Muscle of leg (tissue), 11 donors: ENCODE data around the gene IRAK3. TPM values are rescaled to one million over a fixed set of nuclear protein-coding genes. Genes with fewer than 3 reads are reported as not detected.

ENCODE experiments used
- DNase-seq: peaks from one replicate; pipeline ENCODE4 v3.0.0; 2013
- H3K27ac ChIP-seq: one replicate; pipeline ENCODE4 v1.5.1; 2013; ENCODE audit warnings: mild to moderate bottlenecking, low read length, control low read depth
- H3K27me3 ChIP-seq: one replicate; pipeline ENCODE4 v1.6.1; 2013; ENCODE audit warnings: low read length; ENCODE audit not compliant: control insufficient read depth, insufficient read depth
- H3K36me3 ChIP-seq: one replicate; pipeline ENCODE4 v1.6.1; 2013; ENCODE audit warnings: low read length; ENCODE audit not compliant: control insufficient read depth, insufficient read depth
- H3K4me1 ChIP-seq: one replicate; pipeline ENCODE4 v1.6.1; 2013; ENCODE audit warnings: low read length; ENCODE audit not compliant: control insufficient read depth, insufficient read depth
- H3K4me3 ChIP-seq: one replicate; pipeline ENCODE4 v1.5.1; 2013; ENCODE audit warnings: low read length, control low read depth
- H3K9me3 ChIP-seq: replicated peaks from 2 replicates; pipeline ENCODE4 v1.6.1; 2013; ENCODE audit warnings: low read depth, low read length; ENCODE audit not compliant: control insufficient read depth
- WGBS: methylation state at CpG from one replicate; pipeline ENCODE4 v1.1.5; 2013; ENCODE audit warnings: missing lambda C conversion rate; ENCODE audit not compliant: insufficient coverage; 5-methylcytosine and 5-hydroxymethylcytosine counted together
- polyA plus RNA-seq, 8 donors: library from polyadenylated mRNA; unstranded; fragments of 120-200 nt; gene quantifications; one replicate each; pipeline versions ENCODE4 v1.2.1 to v1.2.3, GENCODE V29; 2013; ENCODE audit warnings: inconsistent platforms in 1 of 8, low replicate concordance in 1 of 8; ENCODE audit not compliant: insufficient read length in 8 of 8, insufficient read depth in 1 of 8
- total RNA-seq: library from RNA; stranded (reverse); fragments of 120-200 nt; gene quantifications from one replicate; pipeline ENCODE4 v1.2.4, GENCODE V29; 2013

The IRAK3 gene
- total and polyA plus RNA-seq, 9 donors = 4.4 to 7.8 (median 4.8) TPM

DNA sequence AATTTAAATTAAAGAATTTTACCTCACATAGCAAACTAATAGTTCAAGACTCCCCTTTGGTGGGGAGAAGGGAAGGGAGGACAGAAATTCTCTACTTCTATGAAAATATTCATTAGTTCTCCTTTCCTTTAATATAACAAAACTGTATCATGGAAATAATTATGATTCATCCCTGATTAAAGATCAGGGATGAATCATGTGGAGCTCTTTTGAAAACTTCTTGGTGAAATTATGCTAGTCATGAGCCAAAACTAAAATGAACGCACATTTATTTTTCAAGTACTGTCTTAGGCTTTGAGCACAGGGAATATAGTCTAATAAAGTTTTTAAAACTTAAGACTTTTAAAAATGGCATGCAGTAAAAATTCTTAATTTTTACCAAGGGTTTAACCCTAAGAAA, 36.3 kb upstream of the IRAK3 start:
- no peaks in the 10 kb centered on the region for H3K4me1 ChIP-seq
- H3K27ac ChIP-seq = no peak overlapping the region
- peaks cover 13% of the 10 kb centered on the region for H3K36me3 ChIP-seq
- H3K27me3 ChIP-seq = no peaks in the 10 kb centered on the region
- DNase-seq = no peak
- H3K4me3 ChIP-seq = no peak overlapping the region
- no peaks in the 10 kb centered on the region for H3K9me3 ChIP-seq
- no CpG with 5 or more reads among the region's 1 CpG for WGBS

DNA sequence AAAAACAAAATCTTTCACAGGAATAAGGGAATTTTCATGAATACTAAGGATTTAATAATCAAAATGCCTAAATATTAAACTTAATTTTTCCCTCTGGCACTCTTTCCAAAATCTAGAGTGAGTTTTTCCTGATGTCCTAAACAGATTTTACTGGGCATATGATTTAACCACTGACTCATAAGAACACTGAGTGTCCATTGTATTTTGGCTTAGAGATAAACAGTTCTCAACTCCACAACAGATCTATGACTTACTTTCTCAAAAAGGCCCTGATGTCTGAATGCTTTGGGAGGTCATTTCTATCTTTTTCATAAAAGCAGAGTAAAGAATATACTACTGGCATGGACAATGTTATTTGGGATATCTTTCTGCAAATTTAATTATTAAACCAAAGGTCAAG, 34.2 kb upstream of the IRAK3 start:
- Histone ChIP-seq H3K27me3 (no peaks in the 10 kb centered on the region), H3K9me3 (peaks cover 6% of the 10 kb centered on the region), H3K27ac (no peak overlapping the region), H3K36me3 (peaks cover 16% of the 10 kb centered on the region), H3K4me3 (no peak overlapping the region), H3K4me1 (no peaks in the 10 kb centered on the region)
- DNase-seq = no peak

DNA sequence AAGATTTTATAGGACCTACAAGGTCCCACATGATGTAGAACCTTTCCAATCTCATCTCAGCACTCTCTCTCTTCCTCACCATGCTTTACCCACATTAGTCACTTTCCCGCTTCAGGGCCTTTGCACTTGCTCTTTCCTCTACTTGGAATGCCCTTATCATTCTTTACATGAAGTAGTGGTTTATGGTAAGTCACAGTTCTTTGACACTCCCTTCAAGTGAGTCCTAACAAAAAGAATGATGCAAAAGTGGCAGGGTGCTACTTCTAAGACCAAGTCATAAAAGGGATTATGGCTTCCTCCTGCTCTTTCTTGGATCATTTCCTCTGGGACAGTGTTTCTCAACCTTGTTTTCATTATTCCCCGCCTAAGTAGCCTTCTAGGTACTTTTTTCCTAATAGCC, 32.4 kb upstream of the IRAK3 start:
- Histone ChIP-seq H3K4me1 (no peaks in the 10 kb centered on the region), H3K4me3 (no peak overlapping the region), H3K9me3 (peaks cover 6% of the 10 kb centered on the region), H3K36me3 (peaks cover 18% of the 10 kb centered on the region), H3K27me3 (no peaks in the 10 kb centered on the region), H3K27ac (no peak overlapping the region)
- DNase-seq = no peak
- no CpG with 5 or more reads among the region's 2 CpGs for WGBS

DNA sequence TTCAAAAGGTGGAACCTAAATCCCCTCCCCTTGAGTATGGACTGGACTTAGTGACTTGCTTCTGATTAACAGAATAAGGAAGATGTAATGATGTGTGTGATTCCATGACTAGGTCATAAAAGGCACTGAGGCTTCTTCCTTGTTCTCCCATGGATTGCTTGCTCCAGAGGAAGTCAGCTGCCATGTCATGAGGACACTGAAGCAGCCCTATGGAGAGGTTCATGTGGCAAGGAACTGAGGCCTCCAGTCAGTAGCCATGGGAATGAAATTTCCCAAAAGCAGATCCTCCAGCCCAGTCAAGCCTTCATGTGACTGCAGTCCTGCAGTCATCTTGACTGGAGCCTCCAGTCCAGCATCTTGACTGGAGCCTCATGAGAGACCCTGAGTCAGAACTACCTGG, 29.9 kb upstream of the IRAK3 start:
- Histone ChIP-seq H3K27me3 (no peaks in the 10 kb centered on the region), H3K4me1 (no peaks in the 10 kb centered on the region), H3K36me3 (peaks cover 18% of the 10 kb centered on the region), H3K27ac (no peak overlapping the region), H3K4me3 (no peak overlapping the region), H3K9me3 (peaks cover 7% of the 10 kb centered on the region)
- no peak for DNase-seq

DNA sequence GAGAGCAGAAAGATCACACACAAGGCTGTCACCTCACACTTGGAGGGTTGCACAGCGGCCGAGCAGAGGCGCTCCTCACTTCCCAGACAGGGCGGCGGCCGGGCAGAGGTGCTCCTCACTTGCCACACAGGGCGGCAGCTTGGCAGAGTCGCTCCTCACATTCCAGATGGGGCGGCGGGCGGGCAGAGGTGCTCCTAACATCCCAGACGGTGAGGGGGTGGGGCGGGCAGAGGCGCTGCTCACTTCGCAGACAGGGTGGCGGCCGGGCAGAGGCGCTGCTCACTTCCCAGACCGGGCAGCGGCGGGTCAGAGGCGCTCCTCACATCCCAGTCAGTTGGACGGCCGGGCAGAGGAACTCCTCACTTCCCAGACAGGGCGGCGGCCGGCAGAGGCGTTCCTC, 28.3 kb upstream of the IRAK3 start:
- H3K9me3 ChIP-seq = peaks cover 16% of the 10 kb centered on the region
- no peaks in the 10 kb centered on the region for H3K27me3 ChIP-seq
- WGBS = 94% methylated on average over 21 of the region's 28 CpGs
- H3K4me1 ChIP-seq = no peaks in the 10 kb centered on the region
- DNase-seq = no peak
- no peak overlapping the region for H3K27ac ChIP-seq
- H3K4me3 ChIP-seq = no peak overlapping the region
- H3K36me3 ChIP-seq = peaks cover 15% of the 10 kb centered on the region

DNA sequence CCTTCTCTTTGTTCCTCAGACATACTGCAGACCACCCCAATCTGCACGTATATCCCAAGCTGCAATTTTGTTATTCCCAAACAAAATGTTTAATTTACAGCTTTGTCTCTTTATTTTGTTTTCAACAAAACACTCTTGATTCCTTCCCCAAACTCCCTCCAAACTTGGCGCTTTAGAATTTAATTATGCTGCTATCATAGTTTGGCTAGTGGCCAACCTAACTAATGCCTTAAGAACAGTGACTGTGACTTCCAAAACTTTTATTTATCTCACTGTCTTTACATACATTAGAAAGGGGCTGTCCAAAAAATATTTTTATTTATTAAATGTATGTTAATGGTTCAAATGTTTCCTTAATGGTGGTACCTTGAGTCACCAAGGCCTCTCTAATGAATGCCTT, 26.3 kb upstream of the IRAK3 start:
- peaks cover 15% of the 10 kb centered on the region for H3K36me3 ChIP-seq
- no peaks in the 10 kb centered on the region for H3K27me3 ChIP-seq
- H3K27ac ChIP-seq = no peak overlapping the region
- no peak overlapping the region for H3K4me3 ChIP-seq
- peaks cover 17% of the 10 kb centered on the region for H3K9me3 ChIP-seq
- no peaks in the 10 kb centered on the region for H3K4me1 ChIP-seq
- no peak for DNase-seq
- 80% methylated on average over 1 of the region's 2 CpGs for WGBS

DNA sequence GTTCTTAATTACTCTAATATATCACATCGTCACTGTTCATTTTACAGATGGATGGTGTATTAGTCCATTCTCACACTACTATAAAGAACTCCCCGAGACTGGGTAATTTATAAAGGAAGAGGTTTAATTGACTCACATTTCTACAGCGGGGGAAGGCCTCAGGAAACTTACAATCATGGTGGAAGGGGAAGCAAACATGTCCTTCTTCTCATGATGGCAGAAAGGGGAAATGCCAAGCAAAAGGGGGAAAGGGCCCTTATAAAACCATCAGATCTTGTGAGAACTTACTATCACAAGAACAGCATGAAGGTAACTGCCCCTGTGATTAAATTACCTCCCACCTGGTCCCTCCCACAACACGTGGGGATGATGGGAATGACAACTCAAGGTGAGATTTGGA, 25.7 kb upstream of the IRAK3 start:
- Histone ChIP-seq H3K9me3 (peaks cover 17% of the 10 kb centered on the region), H3K36me3 (peaks cover 15% of the 10 kb centered on the region), H3K4me1 (peaks cover 4% of the 10 kb centered on the region), H3K27me3 (no peaks in the 10 kb centered on the region), H3K4me3 (no peak overlapping the region), H3K27ac (no peak overlapping the region)
- no peak for DNase-seq
- WGBS = no CpG with 5 or more reads among the region's 4 CpGs

DNA sequence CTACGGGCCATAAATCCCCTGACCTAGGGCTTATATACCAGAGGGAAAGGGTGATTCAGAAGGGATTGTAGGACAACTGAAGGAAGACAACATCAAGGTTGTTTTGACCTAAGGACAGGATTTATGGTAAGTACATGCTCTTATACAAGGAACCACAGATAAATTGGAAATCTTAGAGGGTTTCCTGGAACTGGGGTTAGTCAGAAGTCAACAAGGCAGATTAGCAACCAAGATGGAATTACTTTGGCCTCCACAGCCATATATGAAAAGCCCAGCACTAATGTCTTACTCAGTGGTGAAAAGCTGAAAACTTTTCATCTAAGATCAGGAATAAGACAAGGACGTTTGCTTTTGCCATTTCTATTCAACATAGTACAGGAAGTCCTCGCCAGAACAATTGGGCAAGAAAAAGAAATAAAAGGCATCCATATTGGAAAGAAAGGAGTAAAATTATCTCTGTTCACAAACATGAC, 24.6 kb upstream of the IRAK3 start:
- no peak for DNase-seq
- 100% methylated on average over 1 of the region's 3 CpGs for whole genome bisulfite sequencing
- peaks cover 7% of the 10 kb centered on the region for H3K4me1 ChIP-seq

DNA sequence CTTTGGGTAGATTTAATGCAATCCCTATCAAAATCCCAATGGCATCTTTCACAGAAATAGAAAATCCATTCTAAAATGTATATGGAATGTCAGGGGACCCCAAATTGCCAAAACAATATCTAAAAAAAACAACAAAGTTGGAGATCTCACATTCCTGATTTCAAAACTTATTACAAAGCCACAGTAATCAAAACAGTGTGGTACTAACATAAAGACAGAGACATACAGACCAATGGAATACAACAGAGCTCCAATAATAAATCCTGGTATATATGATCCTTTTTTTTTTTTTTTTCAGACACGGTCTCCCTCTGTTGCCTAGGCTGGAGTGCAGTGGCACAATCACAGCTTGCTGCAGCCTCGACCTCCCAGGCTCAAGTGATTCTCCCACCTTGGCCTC, 23.9 kb upstream of the IRAK3 start:
- no peaks in the 10 kb centered on the region for H3K27me3 ChIP-seq
- no peak for DNase-seq
- H3K27ac ChIP-seq = no peak overlapping the region
- H3K4me1 ChIP-seq = peaks cover 7% of the 10 kb centered on the region
- no CpG with 5 or more reads among the region's 2 CpGs for WGBS
- H3K9me3 ChIP-seq = peaks cover 11% of the 10 kb centered on the region
- H3K36me3 ChIP-seq = peaks cover 3% of the 10 kb centered on the region
- no peak overlapping the region for H3K4me3 ChIP-seq

More for the DNA sequence above, 24.6 kb upstream of the IRAK3 start:
- Histone ChIP-seq H3K27ac (no peak overlapping the region), H3K36me3 (peaks cover 10% of the 10 kb centered on the region), H3K9me3 (peaks cover 11% of the 10 kb centered on the region), H3K27me3 (no peaks in the 10 kb centered on the region), H3K4me3 (no peak overlapping the region)

DNA sequence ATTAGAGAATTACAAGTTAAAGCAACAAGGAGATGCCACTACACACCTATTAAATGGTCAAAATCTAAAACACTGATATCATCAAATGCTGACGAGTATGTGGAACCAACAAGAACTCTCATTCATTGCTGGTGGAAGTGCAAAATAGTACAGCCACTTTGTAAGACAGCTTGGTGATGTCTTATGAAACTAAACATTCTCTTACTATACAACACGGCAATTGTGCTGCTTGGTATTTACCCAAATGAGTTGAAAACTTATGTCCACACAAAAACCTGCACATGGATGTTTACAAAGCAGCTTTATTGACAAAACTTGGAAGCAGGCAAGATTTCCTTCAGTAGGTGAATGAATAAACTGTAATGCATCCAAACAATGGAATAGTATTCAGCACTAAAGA, 22.5 kb upstream of the IRAK3 start:
- Histone ChIP-seq H3K27ac (no peak overlapping the region), H3K36me3 (no peaks in the 10 kb centered on the region), H3K4me1 (peaks cover 7% of the 10 kb centered on the region), H3K27me3 (no peaks in the 10 kb centered on the region), H3K9me3 (peaks cover 11% of the 10 kb centered on the region), H3K4me3 (no peak overlapping the region)
- no peak for DNase-seq
- WGBS = 100% methylated on average over 1 of the region's 2 CpGs

DNA sequence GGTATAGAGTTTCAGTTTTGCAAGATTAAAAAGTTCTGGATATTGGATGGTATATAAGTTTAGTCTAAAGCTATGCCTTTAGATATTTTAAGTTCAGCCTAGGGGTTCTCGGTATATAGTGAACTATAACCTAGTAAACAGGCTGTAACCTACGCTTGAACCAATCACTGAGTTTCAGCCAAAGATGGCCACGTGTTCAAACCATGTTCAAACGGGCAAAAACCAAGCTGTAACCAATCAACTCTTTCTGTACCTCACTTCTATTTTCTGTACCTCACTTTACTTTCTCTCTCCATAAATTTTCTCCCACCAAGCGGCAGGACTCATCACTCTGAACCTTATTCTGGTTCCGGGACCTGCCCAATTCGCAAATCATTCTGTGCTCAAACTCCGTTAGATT, 20.6 kb upstream of the IRAK3 start:
- Histone ChIP-seq H3K9me3 (peaks cover 11% of the 10 kb centered on the region), H3K27ac (peak overlapping the region; percentile 98), H3K27me3 (no peaks in the 10 kb centered on the region), H3K4me1 (peaks cover 7% of the 10 kb centered on the region), H3K36me3 (no peaks in the 10 kb centered on the region), H3K4me3 (no peak overlapping the region)
- 68% methylated on average over 3 of the region's 8 CpGs for WGBS
- DNase-seq = no peak
